ENCODE measurements around the gene GBP7.

GBP7 gene

DNA sequence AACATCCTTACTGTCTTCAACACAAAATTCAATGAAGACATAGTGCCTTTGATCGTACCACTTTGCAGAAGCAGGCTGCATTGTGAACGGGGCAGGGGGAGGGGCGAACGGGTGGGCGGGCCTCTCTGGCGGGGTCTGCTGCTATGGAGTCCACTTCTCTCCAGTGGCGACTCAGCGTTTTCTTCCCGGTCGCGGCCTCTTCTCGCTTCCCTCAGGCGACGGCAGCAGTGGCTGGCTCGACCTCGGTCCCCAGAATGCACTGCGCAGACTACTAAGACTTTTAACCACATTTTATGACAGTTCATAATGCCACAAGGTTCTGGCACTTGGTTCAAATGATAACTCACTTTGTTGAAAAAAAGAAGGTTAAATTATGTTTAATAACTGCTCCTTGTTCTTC, 71.1 kb downstream of the GBP7 start:
- WGBS, result 91% methylated on average over 17 of the region's 17 CpGs

DNA sequence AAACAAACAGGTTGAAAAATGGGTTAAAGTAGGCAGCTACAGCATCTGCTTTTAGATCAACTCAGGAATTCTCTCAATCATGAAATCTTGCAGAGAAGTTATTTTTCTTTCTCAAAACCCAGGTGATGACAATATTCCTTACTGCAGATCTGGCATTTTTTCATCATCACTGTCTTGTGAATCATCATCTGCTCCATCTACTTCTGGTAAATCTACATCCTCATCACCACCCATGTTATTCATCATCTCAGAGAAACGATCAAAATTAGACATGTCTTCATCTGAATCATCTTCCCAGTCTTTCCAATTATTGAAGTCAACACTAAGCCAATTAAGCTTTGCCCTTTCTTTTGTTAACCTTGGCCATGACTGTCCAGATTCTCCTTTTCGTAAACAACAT, 71.7 kb downstream of the GBP7 start:
- Histone ChIP-seq H3K9ac (ENCODE audit: low read depth, low read length) (no peak overlapping the region), H3K27ac (ENCODE audit: low read depth, low read length) (no peak overlapping the region), H3K9me3 (ENCODE audit: insufficient read depth, low read depth, low read length) (no peaks in the 10 kb centered on the region), H3K4me1 (ENCODE audit: insufficient read depth, low read length) (peaks cover 3% of the 10 kb centered on the region; the same call in 1 of the 2 replicates), H3K4me3 (ENCODE audit: low read length) (no peak overlapping the region), H3K36me3 (ENCODE audit: insufficient read depth, low read length) (no peaks in the 10 kb centered on the region), H3K27me3 (ENCODE audit: insufficient read depth, low read length) (no peaks in the 10 kb centered on the region)
- WGBS, result 93% methylated on average over 2 of the region's 2 CpGs

More for the DNA sequence above, 71.1 kb downstream of the GBP7 start:
- no peaks in the 10 kb centered on the region for H3K36me3 ChIP-seq (ENCODE audit: insufficient read depth, low read length)
- no peaks in the 10 kb centered on the region for H3K9me3 ChIP-seq (ENCODE audit: insufficient read depth, low read depth, low read length)
- no peak overlapping the region for H3K4me3 ChIP-seq (ENCODE audit: low read length)
- H3K27me3 ChIP-seq (ENCODE audit: insufficient read depth, low read length), result no peaks in the 10 kb centered on the region
- no peak overlapping the region for H3K9ac ChIP-seq (ENCODE audit: low read depth, low read length)
- peaks cover 3% of the 10 kb centered on the region; the same call in 1 of the 2 replicates for H3K4me1 ChIP-seq (ENCODE audit: insufficient read depth, low read length)
- H3K27ac ChIP-seq (ENCODE audit: low read depth, low read length), result no peak overlapping the region

DNA sequence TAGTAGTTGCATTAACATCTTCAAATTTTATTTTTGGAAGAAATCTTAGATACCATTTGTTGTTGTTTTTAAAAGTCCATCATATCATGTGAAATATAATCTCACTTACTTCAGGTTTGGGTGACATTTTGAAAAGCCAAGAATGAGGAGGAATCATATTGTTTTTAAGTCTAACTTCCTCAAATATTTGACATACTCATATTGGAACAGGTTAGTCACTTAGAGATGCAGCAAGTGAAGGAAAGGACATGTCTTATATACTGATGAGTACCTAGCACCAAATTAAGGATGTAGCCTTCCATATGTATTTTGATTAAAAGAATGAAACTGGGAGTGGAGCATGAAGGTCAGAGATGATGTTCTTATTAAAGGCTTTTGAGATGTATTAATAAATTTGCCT, 73.8 kb downstream of the GBP7 start:
- Histone ChIP-seq H3K9me3 (ENCODE audit: insufficient read depth, low read depth, low read length) (0 out of 2 replicates have a peak, but pooled peaks cover 4% of the 10 kb centered on the region), H3K27ac (ENCODE audit: low read depth, low read length) (no peak overlapping the region), H3K4me3 (ENCODE audit: low read length) (no peak overlapping the region), H3K4me1 (ENCODE audit: insufficient read depth, low read length) (peaks cover 3% of the 10 kb centered on the region; the same call in 1 of the 2 replicates), H3K36me3 (ENCODE audit: insufficient read depth, low read length) (no peaks in the 10 kb centered on the region), H3K9ac (ENCODE audit: low read depth, low read length) (no peak overlapping the region), H3K27me3 (ENCODE audit: insufficient read depth, low read length) (no peaks in the 10 kb centered on the region)

DNA sequence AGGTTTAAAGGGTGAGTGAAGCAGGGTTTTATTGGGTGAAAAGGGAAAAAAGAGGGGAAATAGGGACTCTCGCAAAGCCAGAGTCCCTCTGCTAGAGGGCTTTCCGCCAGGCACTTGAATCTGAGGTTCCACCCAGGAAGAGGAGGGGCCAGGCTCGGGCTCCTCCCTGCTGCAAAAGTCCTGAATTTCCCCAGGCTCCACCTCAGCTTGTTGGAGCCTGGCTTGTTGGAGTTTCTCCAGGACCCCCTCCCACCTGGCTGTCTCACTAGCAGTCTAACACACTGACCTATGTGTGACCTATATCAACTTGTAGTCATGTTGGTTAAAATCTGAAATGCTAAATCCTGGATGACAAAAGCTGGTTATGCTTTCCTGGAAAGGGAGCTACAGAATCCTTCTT, 75.4 kb downstream of the GBP7 start:
- Histone ChIP-seq H3K36me3 (ENCODE audit: insufficient read depth, low read length) (no peaks in the 10 kb centered on the region), H3K9ac (ENCODE audit: low read depth, low read length) (no peak overlapping the region), H3K4me3 (ENCODE audit: low read length) (no peak overlapping the region), H3K4me1 (ENCODE audit: insufficient read depth, low read length) (peaks cover 3% of the 10 kb centered on the region; the same call in 1 of the 2 replicates), H3K9me3 (ENCODE audit: insufficient read depth, low read depth, low read length) (peaks cover 10% of the 10 kb centered on the region; the same call in 1 of the 2 replicates), H3K27me3 (ENCODE audit: insufficient read depth, low read length) (no peaks in the 10 kb centered on the region), H3K27ac (ENCODE audit: low read depth, low read length) (no peak overlapping the region)
- WGBS, result 89% methylated on average over 3 of the region's 3 CpGs

DNA sequence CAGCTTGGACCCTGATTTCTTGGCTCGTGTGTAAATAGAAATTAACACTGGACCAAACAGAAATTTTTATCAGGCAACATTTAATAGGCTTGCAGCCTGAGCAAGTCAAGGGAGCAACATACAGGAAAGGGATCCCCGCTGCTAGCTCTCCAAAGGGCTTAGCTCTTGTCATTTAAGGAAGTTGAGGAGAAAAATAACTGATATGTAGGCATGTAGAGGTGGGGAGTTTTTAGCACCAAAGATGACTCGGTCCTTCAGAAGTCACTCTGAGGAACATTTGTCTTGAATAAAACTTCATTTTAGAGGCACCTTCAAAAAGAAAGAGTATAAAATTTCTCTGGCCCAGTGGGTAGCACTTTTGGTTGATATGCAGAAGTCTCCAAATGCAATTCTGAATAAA, 76.9 kb downstream of the GBP7 start:
- H3K4me3 ChIP-seq (ENCODE audit: low read length), result no peak overlapping the region
- no peaks in the 10 kb centered on the region for H3K27me3 ChIP-seq (ENCODE audit: insufficient read depth, low read length)
- 94% methylated on average over 3 of the region's 3 CpGs for WGBS
- H3K9ac ChIP-seq (ENCODE audit: low read depth, low read length), result no peak overlapping the region
- H3K36me3 ChIP-seq (ENCODE audit: insufficient read depth, low read length), result no peaks in the 10 kb centered on the region
- peaks cover 10% of the 10 kb centered on the region; the same call in 1 of the 2 replicates for H3K9me3 ChIP-seq (ENCODE audit: insufficient read depth, low read depth, low read length)
- no peak overlapping the region for H3K27ac ChIP-seq (ENCODE audit: low read depth, low read length)
- peaks cover 3% of the 10 kb centered on the region; the same call in 1 of the 2 replicates for H3K4me1 ChIP-seq (ENCODE audit: insufficient read depth, low read length)

DNA sequence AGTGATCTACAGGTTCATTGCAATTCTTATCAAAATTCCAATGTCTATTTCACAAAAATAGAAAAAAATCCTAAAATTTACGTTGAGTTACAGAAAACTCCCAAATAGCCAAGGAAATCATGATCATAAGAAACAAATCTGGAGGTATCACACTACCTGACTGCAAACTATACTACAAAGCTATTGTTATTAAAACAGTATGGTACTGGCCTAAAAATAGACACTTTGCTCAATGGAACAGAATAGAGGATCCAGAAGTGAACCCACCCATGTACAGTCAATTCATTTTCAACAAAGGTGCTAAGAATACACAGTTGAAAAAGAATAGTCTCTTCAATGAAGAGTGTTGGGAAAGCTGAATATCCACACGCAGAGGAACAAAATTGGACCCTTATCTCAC, 80.1 kb downstream of the GBP7 start:
- 94% methylated on average over 1 of the region's 2 CpGs for WGBS
- Histone ChIP-seq H3K9ac (ENCODE audit: low read depth, low read length) (no peak overlapping the region), H3K4me3 (ENCODE audit: low read length) (no peak overlapping the region)

DNA sequence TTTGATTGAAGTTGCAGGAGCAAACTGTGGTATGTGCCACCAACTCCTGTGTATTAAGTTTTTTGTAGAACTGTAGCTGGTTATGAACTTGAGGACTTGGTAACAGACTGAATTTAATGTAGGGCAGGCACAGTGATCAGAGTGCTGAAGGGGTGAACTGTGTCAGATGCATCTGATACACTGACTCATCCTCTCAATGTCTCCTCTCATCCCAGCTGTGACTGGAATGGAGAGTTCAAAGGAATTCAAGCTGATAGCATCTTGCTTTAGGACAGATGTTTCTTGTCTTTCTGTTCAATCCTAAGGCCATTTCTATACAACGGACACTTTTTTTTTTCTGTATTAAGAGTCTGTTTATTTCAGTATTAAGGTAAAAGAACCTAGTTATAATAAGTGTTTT, 85.8 kb downstream of the GBP7 start:
- WGBS, result no CpG with 5 or more reads among the region's 1 CpG
- Histone ChIP-seq H3K9ac (ENCODE audit: low read depth, low read length) (no peak overlapping the region), H3K27me3 (ENCODE audit: insufficient read depth, low read length) (no peaks in the 10 kb centered on the region), H3K4me3 (ENCODE audit: low read length) (no peak overlapping the region), H3K4me1 (ENCODE audit: insufficient read depth, low read length) (peaks cover 7% of the 10 kb centered on the region; the same call in 1 of the 2 replicates), H3K9me3 (ENCODE audit: insufficient read depth, low read depth, low read length) (no peaks in the 10 kb centered on the region), H3K36me3 (ENCODE audit: insufficient read depth, low read length) (no peaks in the 10 kb centered on the region), H3K27ac (ENCODE audit: low read depth, low read length) (no peak overlapping the region)

More for the DNA sequence above, 80.1 kb downstream of the GBP7 start:
- Histone ChIP-seq H3K4me1 (ENCODE audit: insufficient read depth, low read length) (0 out of 2 replicates have a peak, but pooled peaks cover under 1% of the 10 kb centered on the region), H3K27ac (ENCODE audit: low read depth, low read length) (no peak overlapping the region), H3K9me3 (ENCODE audit: insufficient read depth, low read depth, low read length) (peaks cover 10% of the 10 kb centered on the region; the same call in 1 of the 2 replicates), H3K27me3 (ENCODE audit: insufficient read depth, low read length) (no peaks in the 10 kb centered on the region), H3K36me3 (ENCODE audit: insufficient read depth, low read length) (no peaks in the 10 kb centered on the region)

DNA sequence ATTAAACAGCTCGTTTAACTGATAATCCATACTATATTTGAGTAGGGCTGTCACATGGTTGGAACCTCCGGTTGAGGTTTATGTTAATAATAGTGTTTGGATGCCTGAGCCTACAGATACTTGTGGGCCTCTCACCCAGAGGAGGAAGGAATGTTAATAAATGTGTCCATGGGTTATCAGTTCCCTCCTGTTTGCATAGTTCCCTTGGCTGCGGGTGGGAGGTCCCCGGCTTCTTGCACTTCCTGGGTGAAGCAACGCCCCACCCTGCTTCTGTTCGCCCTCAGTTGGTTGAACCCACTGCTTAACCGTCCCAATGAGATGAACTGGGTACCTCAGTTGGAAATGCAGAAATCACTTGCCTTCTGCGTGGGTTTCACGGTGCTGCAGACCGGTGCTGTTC, 87.2 kb downstream of the GBP7 start:
- Histone ChIP-seq H3K9me3 (ENCODE audit: insufficient read depth, low read depth, low read length) (no peaks in the 10 kb centered on the region), H3K27ac (ENCODE audit: low read depth, low read length) (no peak overlapping the region), H3K9ac (ENCODE audit: low read depth, low read length) (no peak overlapping the region), H3K36me3 (ENCODE audit: insufficient read depth, low read length) (no peaks in the 10 kb centered on the region), H3K4me3 (ENCODE audit: low read length) (no peak overlapping the region), H3K27me3 (ENCODE audit: insufficient read depth, low read length) (no peaks in the 10 kb centered on the region), H3K4me1 (ENCODE audit: insufficient read depth, low read length) (peaks cover 7% of the 10 kb centered on the region; the same call in 1 of the 2 replicates)
- 93% methylated on average over 9 of the region's 10 CpGs for WGBS

DNA sequence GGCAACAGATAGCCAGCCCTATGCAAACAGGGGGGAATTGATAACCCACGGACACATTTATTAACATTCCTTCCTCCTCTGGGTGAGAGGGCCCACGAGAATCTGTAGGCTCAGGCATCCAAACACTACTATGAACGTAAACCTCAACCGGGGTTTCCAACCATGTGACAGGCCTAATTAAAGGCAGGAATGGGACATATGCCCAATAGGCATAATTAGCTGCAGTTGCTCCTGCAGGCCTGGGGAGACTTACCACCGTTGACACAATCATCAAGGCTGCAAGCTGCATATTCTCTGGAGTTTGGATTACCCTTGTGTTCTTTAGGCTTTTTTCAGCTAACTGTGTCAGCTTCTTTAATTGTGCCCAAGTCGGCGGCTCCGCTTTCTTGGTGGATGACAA, 88.6 kb downstream of the GBP7 start:
- H3K4me3 ChIP-seq (ENCODE audit: low read length), result no peak overlapping the region
- 90% methylated on average over 8 of the region's 8 CpGs for WGBS
- H3K27me3 ChIP-seq (ENCODE audit: insufficient read depth, low read length), result no peaks in the 10 kb centered on the region
- no peak overlapping the region for H3K27ac ChIP-seq (ENCODE audit: low read depth, low read length)
- H3K36me3 ChIP-seq (ENCODE audit: insufficient read depth, low read length), result no peaks in the 10 kb centered on the region
- H3K4me1 ChIP-seq (ENCODE audit: insufficient read depth, low read length), result peaks cover 7% of the 10 kb centered on the region; the same call in 1 of the 2 replicates
- H3K9me3 ChIP-seq (ENCODE audit: insufficient read depth, low read depth, low read length), result no peaks in the 10 kb centered on the region
- H3K9ac ChIP-seq (ENCODE audit: low read depth, low read length), result no peak overlapping the region

DNA sequence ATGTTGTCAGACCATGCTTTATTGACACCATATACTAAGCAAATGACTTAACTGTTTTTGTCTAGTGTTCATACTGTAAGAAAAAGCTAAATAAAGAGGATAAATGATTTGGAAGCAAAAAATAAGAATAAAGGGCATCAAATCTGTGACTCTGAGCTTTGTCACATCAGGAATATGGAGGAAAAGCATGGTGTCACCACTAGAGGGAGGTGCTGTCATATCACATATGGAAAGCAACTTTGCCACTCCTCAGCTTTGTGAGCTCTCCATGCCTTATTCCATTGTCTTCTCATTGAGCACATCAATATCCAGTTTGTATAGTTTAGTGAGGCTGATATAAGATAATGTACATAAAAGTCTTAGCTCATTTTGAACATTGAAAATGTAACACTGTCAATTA, 90.0 kb downstream of the GBP7 start:
- no peaks in the 10 kb centered on the region for H3K27me3 ChIP-seq (ENCODE audit: insufficient read depth, low read length)
- peaks cover 7% of the 10 kb centered on the region; the same call in 1 of the 2 replicates for H3K4me1 ChIP-seq (ENCODE audit: insufficient read depth, low read length)
- H3K9ac ChIP-seq (ENCODE audit: low read depth, low read length), result no peak overlapping the region
- no peak overlapping the region for H3K4me3 ChIP-seq (ENCODE audit: low read length)
- peaks cover 9% of the 10 kb centered on the region; the same call in 1 of the 2 replicates for H3K9me3 ChIP-seq (ENCODE audit: insufficient read depth, low read depth, low read length)
- H3K36me3 ChIP-seq (ENCODE audit: insufficient read depth, low read length), result no peaks in the 10 kb centered on the region
- H3K27ac ChIP-seq (ENCODE audit: low read depth, low read length), result no peak overlapping the region

Data from HUES64 (cell line).